Esophagus squamous epithelium (tissue), 5 donors: ENCODE measurements around the gene MAP2K5. TPM values are rescaled to one million over a fixed set of nuclear protein-coding genes. Genes with fewer than 3 reads are reported as not detected.

ENCODE experiments used
- DNase-seq: peaks from one replicate; lab custom pipeline; 2025; lab: John Stamatoyannopoulos, UW
- H3K27ac ChIP-seq, 4 donors: fragments of 200-600 bp; sonication (generic); one replicate each; pipeline ENCODE4 v1.5.1; 2016 to 2019; ENCODE audit warnings: mild to moderate bottlenecking in 1 of 4
- H3K27me3 ChIP-seq, 4 donors: fragments of 200-600 bp; sonication (generic); 1 replicate in 3 of 4; 2 replicates in 1 of 4; pipeline versions ENCODE4 v1.5.1 to v1.6.0; 2017 to 2021; ENCODE audit warnings: antibody characterized with exemption in 1 of 4
- H3K36me3 ChIP-seq, 3 donors: fragments of 200-600 bp; sonication (generic); one replicate each; pipeline ENCODE4 v1.5.1; 2016 to 2019
- H3K4me1 ChIP-seq, 3 donors: fragments of 200-600 bp; sonication (generic); one replicate each; pipeline ENCODE4 v1.5.1; 2017 to 2019
- H3K4me3 ChIP-seq, 4 donors: fragments of 200-600 bp; sonication (generic); 1 replicate in 3 of 4; 2 replicates in 1 of 4; pipeline ENCODE4 v1.5.1; 2016 to 2019; ENCODE audit warnings: mild to moderate bottlenecking in 2 of 4, moderate library complexity in 1 of 4
- H3K9me3 ChIP-seq, 3 donors: fragments of 200-600 bp; sonication (generic); one replicate each; pipeline ENCODE4 v1.5.1; 2016 to 2019
- POLR2A ChIP-seq, 4 donors: fragments of 450-650 bp; IDR thresholded peaks; one replicate each; pipeline ENCODE4 v1.6.1; 2017; ENCODE audit warnings: antibody characterized with exemption in 4 of 4, mild to moderate bottlenecking in 4 of 4, moderate library complexity in 3 of 4
- WGBS, 2 donors: methylation state at CpG; one replicate each; pipeline ENCODE4 v1.1.5; 2018; 5-methylcytosine and 5-hydroxymethylcytosine counted together
- intact Hi-C: fragments of 100-400 bp; cut with DNase I; formaldehyde crosslinking; loops from one replicate; pipeline ENCODE4 v1.15.0; 2022
- total RNA-seq, 4 donors: library from RNA; depleted of rRNA; stranded (reverse); fragments of >200 nt; gene quantifications; one replicate each; pipeline ENCODE4 v1.1.0, GENCODE V29; 2016
- TF ChIP-seq, protein P1 (sequence below), 6 experiments: fragments of 450-650 bp in 4 of 6; fragments of 200-600 bp in 2 of 6; sonication (generic) in 2 of 6; IDR thresholded peaks; one replicate each; pipeline ENCODE4 v1.5.1; 2016 to 2019; ENCODE audit warnings: antibody characterized with exemption in 6 of 6, mild to moderate bottlenecking in 4 of 6, moderate library complexity in 4 of 6
- donor health status: DM: yes; HTN: yes; CAD: no.

MAP2K5 gene
- total RNA-seq, 4 donors from 2014 or later = 5.8 to 8.0 (median 7.0) TPM

DNA sequence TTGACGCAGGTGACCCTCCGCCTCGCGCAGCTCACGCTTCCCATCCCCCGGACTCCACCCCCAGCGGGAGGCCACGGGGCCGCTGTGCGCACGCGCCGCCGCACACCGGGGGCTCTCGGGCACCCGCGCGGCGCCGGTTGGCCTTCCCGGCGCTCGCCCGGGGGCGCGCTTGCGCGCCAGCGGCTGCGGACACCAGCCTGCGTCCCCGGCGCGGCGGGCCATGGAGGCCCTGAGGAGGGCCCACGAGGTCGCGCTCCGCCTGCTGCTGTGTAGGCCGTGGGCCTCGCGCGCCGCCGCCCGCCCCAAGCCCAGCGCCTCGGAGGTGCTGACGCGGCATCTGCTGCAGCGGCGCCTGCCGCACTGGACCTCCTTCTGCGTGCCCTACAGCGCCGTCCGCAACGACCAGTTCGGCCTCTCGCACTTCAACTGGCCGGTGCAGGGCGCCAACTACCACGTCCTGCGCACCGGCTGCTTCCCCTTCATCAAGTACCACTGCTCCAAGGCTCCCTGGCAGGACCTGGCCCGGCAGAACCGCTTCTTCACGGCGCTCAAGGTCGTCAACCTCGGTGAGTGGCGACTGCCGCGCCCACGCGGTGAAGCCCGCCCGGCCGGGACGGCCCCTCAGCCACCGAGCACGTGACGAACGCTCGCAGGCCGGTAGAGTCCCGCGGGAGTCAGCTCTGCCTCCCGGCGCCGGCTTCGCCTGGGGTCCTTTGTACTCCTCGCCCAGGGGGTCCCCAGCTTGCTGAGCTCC lies 21.3 kb upstream of the MAP2K5 start, which contains the start of gene C15orf61:
Gene C15orf61 (plus strand): TSS at position 103 of the 754 bp plus-strand sequence. CDS start 118 bp downstream, at position 221.
- Histone ChIP-seq H3K4me1 (peaks cover 6 to 44% (median 9%) of the 10 kb centered on the region in 3 donors), H3K27ac (peak within 1 kb of the TSS; percentile 92 to 98 (median 96)), H3K4me3 (peak within 1 kb of the TSS; percentile 68 to 98 (median 88)), H3K36me3 (peaks cover 0 to 11% (median 0%) of the 10 kb centered on the region in 3 donors), H3K27me3 (no peaks in the 10 kb centered on the region), H3K9me3 (no peaks in the 10 kb centered on the region)
- TF ChIP-seq, protein P1, sequence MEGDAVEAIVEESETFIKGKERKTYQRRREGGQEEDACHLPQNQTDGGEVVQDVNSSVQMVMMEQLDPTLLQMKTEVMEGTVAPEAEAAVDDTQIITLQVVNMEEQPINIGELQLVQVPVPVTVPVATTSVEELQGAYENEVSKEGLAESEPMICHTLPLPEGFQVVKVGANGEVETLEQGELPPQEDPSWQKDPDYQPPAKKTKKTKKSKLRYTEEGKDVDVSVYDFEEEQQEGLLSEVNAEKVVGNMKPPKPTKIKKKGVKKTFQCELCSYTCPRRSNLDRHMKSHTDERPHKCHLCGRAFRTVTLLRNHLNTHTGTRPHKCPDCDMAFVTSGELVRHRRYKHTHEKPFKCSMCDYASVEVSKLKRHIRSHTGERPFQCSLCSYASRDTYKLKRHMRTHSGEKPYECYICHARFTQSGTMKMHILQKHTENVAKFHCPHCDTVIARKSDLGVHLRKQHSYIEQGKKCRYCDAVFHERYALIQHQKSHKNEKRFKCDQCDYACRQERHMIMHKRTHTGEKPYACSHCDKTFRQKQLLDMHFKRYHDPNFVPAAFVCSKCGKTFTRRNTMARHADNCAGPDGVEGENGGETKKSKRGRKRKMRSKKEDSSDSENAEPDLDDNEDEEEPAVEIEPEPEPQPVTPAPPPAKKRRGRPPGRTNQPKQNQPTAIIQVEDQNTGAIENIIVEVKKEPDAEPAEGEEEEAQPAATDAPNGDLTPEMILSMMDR (IDR thresholded peaks at IDR 0.05) = no peak
- peak in 3 of 4 donors; percentile 5 to 86 (median 82) for TF ChIP-seq POLR2A (IDR thresholded peaks at IDR 0.05)
- DNase-seq = peak; percentile 13
- 0% methylated on average over 12 of the region's 94 CpGs; no CpG with 5 or more reads in 1 of the 2 donors for WGBS, 2 donors
- intact Hi-C loops = loop anchor here (5.0 kb wide), 1 partner anchor 316 kb away; no protein-coding TSS in a partner anchor

DNA sequence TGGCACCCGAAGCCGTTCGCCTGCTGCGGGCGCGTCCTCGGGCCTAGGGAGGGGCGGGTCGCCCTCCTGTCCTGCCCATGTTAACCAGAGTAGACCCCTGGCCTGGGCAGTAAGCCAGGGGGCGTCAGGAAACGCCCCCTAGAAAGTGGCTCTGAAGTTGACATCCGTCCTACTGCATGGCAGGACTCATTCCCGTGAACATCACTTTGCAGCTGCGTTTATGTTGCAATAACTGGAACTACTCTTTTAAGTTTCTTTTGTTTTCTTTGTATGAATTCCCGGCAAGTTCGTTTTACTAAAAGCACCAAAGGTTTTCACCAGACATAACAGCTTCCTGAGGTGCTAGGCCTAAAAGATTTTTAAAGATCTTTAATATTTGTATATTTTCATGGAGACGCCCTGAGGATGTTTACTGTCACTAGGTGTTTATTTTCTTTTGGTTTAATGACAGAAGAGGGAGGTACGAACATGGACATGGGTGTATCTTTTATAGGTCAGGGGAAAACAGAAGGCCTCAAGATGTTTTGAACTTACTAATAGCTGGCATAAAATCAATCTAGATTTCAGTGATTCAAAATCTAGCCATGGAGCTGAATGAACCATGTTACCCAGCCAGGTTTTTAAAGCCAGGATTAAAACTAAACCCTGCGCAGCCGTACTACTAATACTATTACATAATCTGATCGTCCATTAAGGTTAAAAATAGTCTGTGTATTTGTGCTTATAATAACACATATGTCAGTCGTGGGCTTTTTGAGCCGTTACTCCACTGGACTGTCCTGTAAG lies 20.5 kb upstream of the MAP2K5 start:
- TF ChIP-seq, protein P1 (IDR thresholded peaks at IDR 0.05) = no peak
- no peak for TF ChIP-seq POLR2A (IDR thresholded peaks at IDR 0.05)
- Histone ChIP-seq H3K36me3 (peaks cover 0 to 12% (median 0%) of the 10 kb centered on the region in 3 donors), H3K4me1 (peaks cover 6 to 44% (median 9%) of the 10 kb centered on the region in 3 donors), H3K4me3 (peak overlapping the region; percentile 68 to 98 (median 88)), H3K9me3 (no peaks in the 10 kb centered on the region), H3K27me3 (no peaks in the 10 kb centered on the region), H3K27ac (peak overlapping the region; percentile 92 to 98 (median 96))
- DNase-seq = no peak
- intact Hi-C loops = loop anchor here (5.0 kb wide), 1 partner anchor 315 kb away; no protein-coding TSS in a partner anchor
- WGBS, 2 donors = 2 to 5% methylated on average over 12 of the region's 23 CpGs

DNA sequence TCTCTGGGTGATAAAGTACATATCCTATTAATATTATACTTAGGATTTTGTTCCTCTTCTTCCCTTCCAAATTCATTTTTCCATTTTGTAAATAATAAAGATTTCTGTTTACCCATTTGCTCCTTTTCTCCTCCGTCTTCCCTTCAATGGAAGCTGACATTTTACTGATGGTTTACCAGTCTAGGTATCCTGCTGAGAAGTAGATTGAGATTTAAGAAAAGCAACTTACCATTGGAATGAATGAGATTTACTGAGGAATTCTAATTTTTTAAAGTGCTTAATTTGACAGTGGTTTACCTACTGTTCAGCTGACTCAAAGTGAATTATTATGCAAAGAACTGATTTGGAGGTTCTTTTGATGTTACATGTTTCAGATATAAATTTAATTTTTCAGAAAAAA lies 19.2 kb upstream of the MAP2K5 start:
- WGBS, 2 donors = 72 to 82% methylated on average over 1 of the region's 1 CpG
- peak overlapping the region in 2 of 4 donors; percentile 88 to 89 for H3K4me3 ChIP-seq
- H3K9me3 ChIP-seq = no peaks in the 10 kb centered on the region
- intact Hi-C loops = loop anchor here (5.0 kb wide), 1 partner anchor 314 kb away; no protein-coding TSS in a partner anchor
- no peak for TF ChIP-seq POLR2A (IDR thresholded peaks at IDR 0.05)
- TF ChIP-seq, protein P1 (IDR thresholded peaks at IDR 0.05) = no peak
- no peak for DNase-seq
- peaks cover 0 to 23% (median 0%) of the 10 kb centered on the region in 3 donors for H3K36me3 ChIP-seq
- no peak overlapping the region for H3K27ac ChIP-seq
- no peaks in the 10 kb centered on the region for H3K27me3 ChIP-seq
- peaks cover 6 to 44% (median 9%) of the 10 kb centered on the region in 3 donors for H3K4me1 ChIP-seq

DNA sequence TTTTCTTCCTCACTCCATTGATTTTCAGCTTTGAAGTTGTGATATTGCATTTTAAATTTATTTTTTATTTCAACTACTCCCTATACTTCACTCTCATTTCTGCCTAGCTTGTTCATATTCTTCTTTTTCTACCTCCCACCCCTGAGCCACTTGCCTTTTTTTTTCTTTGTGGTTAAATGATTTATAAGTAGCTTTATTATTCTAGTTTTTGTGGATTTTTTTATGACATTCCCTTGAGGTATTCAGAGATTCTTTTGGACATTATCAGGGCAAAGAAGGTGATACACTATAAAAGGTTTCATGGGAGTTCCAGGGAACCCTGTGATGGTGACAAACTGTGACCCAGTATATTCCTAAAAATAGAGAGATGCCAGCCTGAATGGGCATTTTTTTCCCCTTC lies 18.3 kb upstream of the MAP2K5 start:
- H3K27ac ChIP-seq = no peak overlapping the region
- H3K27me3 ChIP-seq = no peaks in the 10 kb centered on the region
- H3K36me3 ChIP-seq = peaks cover 0 to 32% (median 0%) of the 10 kb centered on the region in 3 donors
- peaks cover 6 to 44% (median 9%) of the 10 kb centered on the region in 3 donors for H3K4me1 ChIP-seq
- TF ChIP-seq, protein P1 (IDR thresholded peaks at IDR 0.05) = no peak
- no peak for TF ChIP-seq POLR2A (IDR thresholded peaks at IDR 0.05)
- no peak overlapping the region for H3K4me3 ChIP-seq
- no peaks in the 10 kb centered on the region for H3K9me3 ChIP-seq
- DNase-seq = no peak
- intact Hi-C loops = loop anchor here (5.0 kb wide), 1 partner anchor 313 kb away; no protein-coding TSS in a partner anchor
